ENCODE measurements around the gene CIAO1.

Gene CIAO1

GRCh38 chr2:96320326-96320725, 54.3 kb downstream of the CIAO1 start:
- no peak for ATAC-seq

DNA sequence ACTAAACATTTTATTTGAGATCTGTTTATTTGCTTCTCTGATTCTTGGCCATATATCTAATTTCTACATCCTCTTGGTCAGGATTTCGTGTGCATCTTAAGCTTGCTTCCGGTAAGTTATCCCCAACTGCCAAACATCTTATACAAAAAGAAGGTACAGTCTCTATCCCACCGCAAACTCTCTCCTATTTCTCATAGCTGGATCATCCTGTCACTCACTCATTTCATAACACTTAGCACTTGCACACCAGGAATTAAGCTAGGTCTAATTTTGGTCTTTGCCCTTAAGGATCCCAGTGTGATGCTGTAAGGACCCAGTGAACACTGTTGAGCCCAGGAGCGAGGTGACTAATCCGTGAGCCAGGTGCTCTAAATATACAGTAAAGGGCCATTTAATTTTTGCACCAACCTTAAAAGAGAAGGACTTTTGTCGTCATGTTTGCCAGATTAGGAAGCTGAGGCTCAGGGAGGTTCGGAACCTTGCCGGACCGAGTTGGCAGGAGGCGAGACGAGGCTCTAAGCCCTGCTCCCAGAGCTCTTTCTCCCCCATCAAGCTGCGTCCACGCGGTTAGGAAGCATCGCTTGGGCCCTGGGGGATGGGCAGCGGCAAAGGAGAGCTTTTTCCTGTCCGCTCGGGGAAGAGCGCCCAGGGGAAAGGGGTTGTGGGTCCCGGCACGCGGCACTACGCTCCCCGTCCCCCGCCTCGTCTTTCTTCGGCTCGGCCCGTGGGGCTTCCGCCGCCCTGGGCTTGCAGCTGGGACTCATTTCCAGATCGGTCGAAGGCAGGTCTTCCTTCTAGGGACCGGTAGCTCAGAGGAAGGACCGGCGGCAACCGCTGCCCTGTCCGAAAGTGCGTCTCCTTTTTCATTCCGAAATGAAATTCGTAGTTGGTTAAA, 55.0 kb downstream of the CIAO1 start:
- peak; percentile 52 for ATAC-seq
- TF ChIP-seq ZNF565 (CRISPR knock-in tag; conservative IDR thresholded peaks at IDR 0.05; ENCODE audit: low read depth) (0 out of 2 replicates have a peak, but pooled peaks have one; percentile 20), ZFP3 (CRISPR knock-in tag; IDR thresholded peaks at IDR 0.05) (no peak), ZFP30 (CRISPR knock-in tag; IDR thresholded peaks at IDR 0.05) (no peak), OSR1 (CRISPR knock-in tag; IDR thresholded peaks at IDR 0.05) (no peak)

More at GRCh38 chr2:96320326-96320725, 54.3 kb downstream of the CIAO1 start:
- TF ChIP-seq ZNF70 (CRISPR knock-in tag; IDR thresholded peaks at IDR 0.05): no peak
- TF ChIP-seq ZFP30 (CRISPR knock-in tag; IDR thresholded peaks at IDR 0.05): no peak
- TF ChIP-seq, protein P1, sequence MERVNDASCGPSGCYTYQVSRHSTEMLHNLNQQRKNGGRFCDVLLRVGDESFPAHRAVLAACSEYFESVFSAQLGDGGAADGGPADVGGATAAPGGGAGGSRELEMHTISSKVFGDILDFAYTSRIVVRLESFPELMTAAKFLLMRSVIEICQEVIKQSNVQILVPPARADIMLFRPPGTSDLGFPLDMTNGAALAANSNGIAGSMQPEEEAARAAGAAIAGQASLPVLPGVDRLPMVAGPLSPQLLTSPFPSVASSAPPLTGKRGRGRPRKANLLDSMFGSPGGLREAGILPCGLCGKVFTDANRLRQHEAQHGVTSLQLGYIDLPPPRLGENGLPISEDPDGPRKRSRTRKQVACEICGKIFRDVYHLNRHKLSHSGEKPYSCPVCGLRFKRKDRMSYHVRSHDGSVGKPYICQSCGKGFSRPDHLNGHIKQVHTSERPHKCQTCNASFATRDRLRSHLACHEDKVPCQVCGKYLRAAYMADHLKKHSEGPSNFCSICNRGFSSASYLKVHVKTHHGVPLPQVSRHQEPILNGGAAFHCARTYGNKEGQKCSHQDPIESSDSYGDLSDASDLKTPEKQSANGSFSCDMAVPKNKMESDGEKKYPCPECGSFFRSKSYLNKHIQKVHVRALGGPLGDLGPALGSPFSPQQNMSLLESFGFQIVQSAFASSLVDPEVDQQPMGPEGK (CRISPR knock-in tag; IDR thresholded peaks at IDR 0.05; ENCODE audit: borderline replicate concordance): no peak
- TF ChIP-seq, protein P2, sequence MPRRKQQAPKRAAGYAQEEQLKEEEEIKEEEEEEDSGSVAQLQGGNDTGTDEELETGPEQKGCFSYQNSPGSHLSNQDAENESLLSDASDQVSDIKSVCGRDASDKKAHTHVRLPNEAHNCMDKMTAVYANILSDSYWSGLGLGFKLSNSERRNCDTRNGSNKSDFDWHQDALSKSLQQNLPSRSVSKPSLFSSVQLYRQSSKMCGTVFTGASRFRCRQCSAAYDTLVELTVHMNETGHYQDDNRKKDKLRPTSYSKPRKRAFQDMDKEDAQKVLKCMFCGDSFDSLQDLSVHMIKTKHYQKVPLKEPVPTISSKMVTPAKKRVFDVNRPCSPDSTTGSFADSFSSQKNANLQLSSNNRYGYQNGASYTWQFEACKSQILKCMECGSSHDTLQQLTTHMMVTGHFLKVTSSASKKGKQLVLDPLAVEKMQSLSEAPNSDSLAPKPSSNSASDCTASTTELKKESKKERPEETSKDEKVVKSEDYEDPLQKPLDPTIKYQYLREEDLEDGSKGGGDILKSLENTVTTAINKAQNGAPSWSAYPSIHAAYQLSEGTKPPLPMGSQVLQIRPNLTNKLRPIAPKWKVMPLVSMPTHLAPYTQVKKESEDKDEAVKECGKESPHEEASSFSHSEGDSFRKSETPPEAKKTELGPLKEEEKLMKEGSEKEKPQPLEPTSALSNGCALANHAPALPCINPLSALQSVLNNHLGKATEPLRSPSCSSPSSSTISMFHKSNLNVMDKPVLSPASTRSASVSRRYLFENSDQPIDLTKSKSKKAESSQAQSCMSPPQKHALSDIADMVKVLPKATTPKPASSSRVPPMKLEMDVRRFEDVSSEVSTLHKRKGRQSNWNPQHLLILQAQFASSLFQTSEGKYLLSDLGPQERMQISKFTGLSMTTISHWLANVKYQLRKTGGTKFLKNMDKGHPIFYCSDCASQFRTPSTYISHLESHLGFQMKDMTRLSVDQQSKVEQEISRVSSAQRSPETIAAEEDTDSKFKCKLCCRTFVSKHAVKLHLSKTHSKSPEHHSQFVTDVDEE (CRISPR knock-in tag; IDR thresholded peaks at IDR 0.05): no peak
- no peak for TF ChIP-seq ZC3H10 (CRISPR knock-in tag; IDR thresholded peaks at IDR 0.05)
- no peak for TF ChIP-seq TOX (CRISPR knock-in tag; IDR thresholded peaks at IDR 0.05; ENCODE audit: borderline replicate concordance)
- TF ChIP-seq PPARA (CRISPR knock-in tag; IDR thresholded peaks at IDR 0.05; ENCODE audit: borderline replicate concordance): no peak
- no peak for TF ChIP-seq SNAI2 (CRISPR knock-in tag; IDR thresholded peaks at IDR 0.05)
- TF ChIP-seq ISL1 (CRISPR knock-in tag; IDR thresholded peaks at IDR 0.05): no peak
- TF ChIP-seq BACH2 (CRISPR knock-in tag; IDR thresholded peaks at IDR 0.05; ENCODE audit: borderline replicate concordance): no peak
